ENCODE measurements around the gene PARP1.
"Not testable (repeated sequence)": the region's sequence is repeated elsewhere in the genome, so short reads cannot be mapped to it uniquely, and the experiment has no call there.

PARP1 gene

DNA sequence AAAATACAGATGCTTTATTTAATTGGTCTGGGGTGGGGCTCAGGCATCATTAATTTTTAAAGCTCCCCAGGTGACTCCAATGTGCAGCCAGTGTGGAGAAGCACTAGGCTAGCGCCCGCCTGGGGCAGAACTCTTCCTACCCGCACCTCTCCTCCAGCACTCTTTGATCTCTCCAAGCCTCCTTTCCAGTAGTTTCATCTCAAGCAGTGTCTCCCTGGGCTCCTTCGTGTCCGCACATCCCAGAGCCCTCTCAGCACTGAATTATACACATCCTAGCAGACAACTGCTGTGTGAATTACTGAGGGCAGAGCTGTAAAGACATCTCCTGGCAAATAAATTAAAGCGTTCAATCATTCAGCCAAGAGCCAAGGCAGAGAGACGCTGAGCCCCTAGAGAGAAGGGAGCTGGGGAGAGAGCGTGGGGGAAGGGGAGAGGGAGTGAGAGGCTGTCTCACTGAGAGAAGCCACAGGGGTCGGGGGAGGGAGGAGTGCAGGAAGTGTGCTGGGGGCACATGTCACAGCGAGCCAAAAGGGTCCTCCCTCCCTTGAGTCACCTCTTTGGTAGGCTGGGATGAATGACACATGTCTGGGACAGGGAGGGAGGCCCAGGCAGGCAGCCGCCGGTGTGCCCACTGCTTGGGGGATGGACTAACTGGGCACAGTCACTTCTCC lies 21.0 kb upstream of the PARP1 start:
- peak; percentile 80 for DNase-seq

- no peak for DNase-seq
Observed at GRCh38 chr1:226428348-226428747, 20.5 kb upstream of the PARP1 start.

- DNase-seq: no peak
Observed at GRCh38 chr1:226427131-226427530, 19.2 kb upstream of the PARP1 start.

GRCh38 chr1:226426395-226426794 lies 18.5 kb upstream of the PARP1 start:
- DNase-seq: not testable (repeated sequence)

DNA sequence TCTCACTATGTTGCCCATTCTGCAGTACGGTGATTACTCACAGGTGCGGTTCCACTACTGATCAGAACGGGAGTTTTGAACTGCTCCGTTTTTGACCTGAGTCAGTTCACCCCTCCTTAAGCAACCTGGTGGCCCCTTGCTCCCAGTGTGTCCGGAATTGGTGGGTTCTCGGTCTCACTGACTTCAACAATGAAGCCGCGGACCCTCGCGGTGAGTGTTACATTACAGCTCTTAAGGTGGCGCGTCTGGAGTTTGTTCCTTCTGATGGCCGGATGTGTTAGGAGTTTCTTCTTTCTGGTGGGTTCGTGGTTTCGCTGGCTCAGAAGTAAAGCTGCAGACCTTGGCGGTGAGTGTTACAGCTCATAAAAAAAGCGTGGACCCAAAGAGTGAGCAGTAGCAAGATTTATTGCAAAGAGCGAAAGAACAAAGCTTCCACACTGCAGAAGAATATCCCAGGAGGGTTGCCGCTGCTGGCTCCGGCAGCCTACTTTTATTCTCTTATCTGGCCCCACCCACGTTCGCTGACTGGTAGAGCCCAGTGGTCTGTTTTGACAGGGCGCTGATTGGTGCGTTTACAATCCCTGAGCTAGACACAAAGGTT lies 17.6 kb upstream of the PARP1 start:
- no peak for DNase-seq

- DNase-seq: no peak
Observed at GRCh38 chr1:226425004-226425378, 17.1 kb upstream of the PARP1 start.

GRCh38 chr1:226424221-226425003 lies 16.5 kb upstream of the PARP1 start:
- peak; percentile 71 for DNase-seq

DNA sequence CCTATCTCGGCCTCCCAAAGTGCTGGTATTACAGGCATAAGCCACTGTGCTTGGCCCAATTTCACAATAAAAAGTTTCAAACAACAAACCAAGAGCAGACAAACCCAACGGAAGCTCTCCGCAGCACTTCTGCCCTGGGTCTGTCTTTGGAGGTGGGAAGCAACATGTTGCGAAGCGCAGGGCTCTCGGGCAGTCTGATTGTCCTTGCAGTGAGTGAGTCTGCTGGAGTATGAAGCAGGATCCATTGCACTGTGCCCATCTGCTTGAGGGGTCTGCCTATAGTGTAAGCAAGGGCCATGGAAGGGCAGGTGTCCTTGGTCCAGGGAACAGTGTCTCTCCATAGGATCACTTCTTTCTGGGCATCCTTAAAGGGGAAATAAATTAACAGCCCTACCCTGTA lies 14.6 kb upstream of the PARP1 start:
- DNase-seq: no peak

DNA sequence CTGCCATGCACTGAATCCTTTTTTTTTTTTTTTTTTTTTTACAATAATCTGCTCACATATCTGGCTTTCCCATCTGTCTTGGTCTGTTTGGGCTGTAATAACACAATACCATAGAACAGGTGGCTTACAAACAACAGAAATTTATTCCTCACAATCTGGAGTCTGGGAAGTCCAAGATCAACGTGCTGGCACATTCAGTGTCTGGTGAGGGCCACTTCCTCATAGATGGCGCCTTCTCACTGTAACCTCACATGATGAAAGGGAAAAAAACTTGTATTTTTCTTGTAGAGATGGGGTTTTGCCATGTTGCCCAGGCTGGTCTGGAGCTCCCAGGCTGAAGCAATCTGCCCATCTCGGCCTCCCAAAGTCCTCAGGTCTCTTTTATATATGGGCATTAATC lies 13.0 kb upstream of the PARP1 start:
- no peak for DNase-seq

DNA sequence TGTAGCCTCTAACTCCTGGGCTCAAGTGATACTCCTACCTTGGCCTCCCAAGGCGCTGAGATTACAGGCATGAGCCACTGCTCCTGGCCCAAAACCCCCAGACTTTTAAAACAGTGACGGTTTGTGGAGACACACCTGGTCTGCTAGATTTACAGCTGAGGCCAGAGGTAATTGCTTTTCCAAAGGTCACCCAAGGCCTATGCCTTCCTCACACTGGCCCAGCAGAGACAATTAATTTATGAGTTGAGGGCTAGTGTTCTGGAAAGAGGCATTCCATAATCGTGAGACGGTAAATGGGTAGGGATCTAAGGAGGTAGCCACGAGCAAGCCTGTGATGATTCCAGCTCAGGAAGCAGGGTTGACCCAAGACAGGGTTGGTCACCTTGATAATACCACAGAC lies 12.4 kb upstream of the PARP1 start:
- no peak for DNase-seq

DNA sequence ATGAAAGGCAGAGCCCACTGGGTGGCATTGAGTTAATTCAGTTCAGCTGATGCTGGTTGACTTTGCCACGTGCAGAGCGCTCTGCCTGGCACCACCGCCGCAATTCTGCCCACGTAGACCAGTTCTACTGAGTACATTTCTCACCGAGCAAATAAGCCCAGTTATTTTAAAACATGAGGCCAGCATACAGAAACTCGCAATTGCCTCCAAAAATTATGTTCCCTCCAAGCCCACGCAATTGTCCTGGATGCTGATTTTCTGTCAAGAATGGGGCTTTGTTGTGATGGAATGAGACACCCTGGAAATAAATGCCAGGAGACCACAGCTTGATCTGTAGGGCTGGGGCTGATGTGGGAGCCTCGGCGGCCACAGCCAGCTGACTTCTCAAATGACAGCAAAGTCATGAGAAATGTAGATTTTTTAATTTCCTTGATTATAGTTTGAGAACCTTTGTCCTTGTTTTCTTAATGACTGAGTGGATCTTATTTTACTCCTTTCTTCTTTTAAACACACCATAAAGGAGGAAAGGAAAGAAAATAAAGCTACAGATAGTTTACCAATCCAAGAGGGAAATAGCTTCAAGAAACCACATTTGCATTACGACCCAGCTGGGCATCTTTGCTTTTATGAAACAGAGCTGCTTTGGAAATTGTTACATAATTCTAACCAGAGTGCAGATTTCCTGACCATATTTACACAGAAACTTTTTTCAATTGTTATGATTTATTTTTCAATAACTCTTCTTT lies 11.6 kb upstream of the PARP1 start:
- DNase-seq: no peak

DNA sequence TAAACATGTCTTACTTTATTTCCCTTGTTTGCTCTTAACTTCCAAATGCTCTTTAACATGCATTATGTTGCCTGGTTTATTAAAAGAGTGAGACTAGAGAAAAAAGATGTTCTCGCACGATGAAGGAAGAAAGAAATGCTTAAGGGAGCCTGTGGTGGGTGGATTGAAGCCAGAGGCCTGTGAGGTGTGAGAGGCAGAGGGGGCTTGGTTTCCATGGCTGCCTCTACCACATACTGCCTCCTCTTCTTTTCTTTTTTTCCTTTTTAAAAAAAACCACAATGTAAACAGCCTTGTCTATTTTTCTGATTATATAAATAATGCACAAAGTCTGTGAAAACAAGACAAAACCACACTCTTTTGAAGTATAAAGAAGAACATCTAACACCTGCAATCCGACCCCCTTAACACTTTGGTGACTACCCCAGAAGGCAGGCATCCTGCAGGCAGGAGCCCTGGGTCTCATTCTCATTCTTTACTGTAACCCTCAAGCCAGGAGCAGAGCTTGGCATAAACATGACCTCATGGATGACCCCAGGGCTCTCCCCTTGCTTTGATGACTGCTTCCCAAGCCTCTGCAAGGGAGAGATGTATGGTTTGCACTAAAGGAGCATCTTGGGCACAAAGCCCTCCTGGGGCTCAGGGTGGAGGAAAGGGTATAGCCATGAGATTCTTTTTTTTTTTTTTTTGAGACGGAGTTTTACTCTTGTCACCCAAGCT lies 10.1 kb upstream of the PARP1 start:
- DNase-seq: no peak

DNA sequence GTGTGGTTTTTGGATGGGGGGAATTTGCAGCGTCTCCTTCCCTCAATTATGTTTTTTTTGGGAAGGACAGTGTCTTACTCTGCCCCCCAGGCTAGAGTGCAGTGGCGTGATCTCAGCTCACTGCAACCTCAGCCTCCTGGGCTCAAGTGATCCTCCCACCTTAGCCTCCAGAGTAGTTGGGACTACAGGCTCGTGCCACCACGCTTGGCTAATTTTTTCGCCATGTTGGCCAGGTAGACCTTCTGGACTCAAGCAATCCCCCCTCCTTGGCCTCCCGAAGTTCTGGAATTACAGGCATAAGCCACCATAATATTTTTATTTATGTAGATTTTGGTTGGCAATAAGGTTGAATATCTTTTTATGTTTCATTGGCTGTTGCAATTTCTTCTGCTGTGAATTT lies 9.5 kb upstream of the PARP1 start:
- DNase-seq: no peak

DNA sequence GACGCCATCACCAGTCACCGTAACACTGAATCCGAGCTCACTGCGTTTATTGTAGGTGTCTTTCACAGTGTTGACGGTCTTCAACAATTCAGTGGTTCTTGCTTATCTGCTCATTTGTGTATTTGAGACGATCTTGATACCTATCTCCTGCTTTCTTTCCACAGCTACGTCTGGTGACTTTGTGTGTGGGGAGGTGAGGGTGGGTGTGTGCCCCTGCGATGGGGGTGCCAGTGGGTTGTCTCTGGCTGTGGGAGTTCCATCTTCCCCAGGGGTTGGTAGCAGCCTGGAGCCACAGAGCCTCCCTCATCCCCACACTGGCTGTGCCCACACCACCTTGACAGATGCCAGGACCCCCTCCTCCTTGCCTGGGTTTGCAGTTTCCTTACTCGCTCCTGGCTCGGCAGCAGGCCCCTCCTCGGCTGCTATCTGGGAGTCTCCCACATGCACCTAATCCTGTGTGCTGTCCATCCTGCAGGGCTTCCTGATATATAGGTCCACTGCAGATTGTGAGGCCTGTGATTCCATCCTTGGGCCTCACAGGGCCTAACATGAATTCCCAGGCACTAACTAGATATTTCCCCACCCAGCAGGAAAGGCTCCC lies 6.3 kb upstream of the PARP1 start:
- no peak for DNase-seq

GRCh38 chr1:226411619-226412018 lies 3.7 kb upstream of the PARP1 start:
- no peak for DNase-seq

DNA sequence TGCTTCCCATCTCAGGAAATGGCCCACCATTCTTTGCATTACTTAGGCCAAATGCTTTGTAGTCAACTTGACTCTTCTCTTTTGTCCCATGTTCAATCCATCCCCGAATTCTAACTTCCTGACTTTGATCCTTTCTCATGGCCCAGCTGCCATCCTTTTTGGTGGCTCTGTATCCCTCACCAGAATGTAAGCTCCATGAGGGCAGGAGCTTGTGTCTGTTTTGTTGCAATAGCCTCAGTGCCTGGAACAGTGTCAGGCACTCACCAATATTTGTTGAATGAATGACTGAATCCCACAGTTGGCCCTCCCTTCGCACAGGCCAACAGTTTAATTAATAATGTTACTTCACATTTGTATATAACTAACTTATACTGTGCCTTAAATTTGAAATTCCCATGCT lies 3.1 kb upstream of the PARP1 start:
- DNase-seq: no peak

DNA sequence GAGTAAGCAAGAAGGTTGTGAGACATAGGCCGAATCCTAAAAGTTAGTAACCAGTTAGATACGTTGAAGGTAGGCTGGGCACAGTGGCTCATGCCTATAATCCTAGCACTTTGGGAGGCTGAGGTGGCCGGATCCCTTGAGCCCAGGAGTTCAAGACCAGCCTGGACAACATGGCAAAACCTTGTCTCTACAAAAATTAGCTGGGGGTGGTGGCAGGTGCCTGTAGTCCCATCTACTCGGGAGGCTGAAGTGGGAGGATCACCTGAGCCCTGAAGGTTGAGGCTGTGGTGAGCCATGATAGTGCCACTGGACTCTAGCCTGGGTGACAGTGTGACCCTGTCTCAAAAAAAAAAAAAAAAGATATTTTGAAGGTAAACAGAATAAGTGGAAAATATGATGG lies 1.5 kb upstream of the PARP1 start:
- no peak for DNase-seq

- DNase-seq: no peak
Observed at GRCh38 chr1:226408285-226409184, 642 bp upstream of the PARP1 start.

DNA sequence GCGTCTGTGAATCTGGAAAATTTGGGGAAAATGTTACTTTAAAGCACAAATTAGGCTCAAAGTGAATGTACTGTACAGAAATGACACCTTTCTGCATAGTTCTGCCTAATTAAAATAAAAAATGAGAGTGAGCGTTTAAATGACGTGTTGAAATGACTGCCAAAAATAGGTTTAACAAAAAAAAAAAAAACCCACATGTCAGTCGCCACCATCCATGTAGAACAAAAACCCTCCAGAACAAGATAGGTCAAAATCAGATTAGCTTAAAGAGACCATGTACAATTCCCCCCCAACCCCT lies 745 bp downstream of the PARP1 start:
- DNase-seq: no peak

GRCh38 chr1:226406401-226406881 lies 1.5 kb downstream of the PARP1 start:
- DNase-seq: no peak

DNA sequence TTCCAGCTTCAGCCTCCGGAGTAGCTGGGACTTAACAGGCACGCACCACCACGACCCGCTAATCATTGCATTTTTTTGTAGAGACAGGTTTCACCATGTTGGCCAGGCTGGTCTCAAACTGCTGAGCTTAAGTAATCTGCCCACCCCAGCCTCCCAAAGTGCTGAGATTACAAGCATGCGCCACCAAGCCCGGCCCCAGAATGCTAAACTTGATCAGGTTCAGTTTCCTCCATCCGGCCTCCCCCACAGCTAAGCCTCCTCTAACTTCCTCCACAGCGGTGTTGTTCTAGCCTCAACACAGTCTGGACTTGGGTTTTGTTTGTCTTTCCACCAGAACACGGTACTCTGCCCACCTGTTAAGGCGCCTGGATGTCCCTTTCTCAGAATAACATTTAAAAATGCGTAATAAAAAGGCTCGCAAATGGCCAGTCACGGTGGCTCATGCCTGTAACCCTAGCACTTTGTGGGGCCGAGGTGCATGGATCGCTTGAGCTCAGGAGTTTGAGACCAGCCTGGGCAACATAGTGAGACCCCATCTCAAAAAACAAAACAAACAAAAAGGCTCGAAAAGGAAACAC lies 2.4 kb downstream of the PARP1 start:
- DNase-seq: no peak

All from NCI-H2227 treated with DMSO at 0.1 percent for 48 hours (cell line).